ENCODE measurements around the gene FOLR2. TPM values are rescaled to one million over a fixed set of nuclear protein-coding genes. Genes with fewer than 3 reads are reported as not detected.

FOLR2 gene
- total RNA-seq, 1 donor from 2014 or later = 5.8 TPM

Other genes starting within 250 kb of the FOLR2 start
- 2.7 TPM for gene IL18BP, start 217.9 kb upstream of the FOLR2 start, total RNA-seq
- gene NUMA1, start 136.3 kb upstream of the FOLR2 start, total RNA-seq = 129 TPM
- 11.4 TPM for gene LRRC51, start 135.9 kb upstream of the FOLR2 start, total RNA-seq
- 41.0 TPM for gene LAMTOR1, start 113.5 kb upstream of the FOLR2 start, total RNA-seq
- not detected for gene TOMT, start 110.9 kb upstream of the FOLR2 start, total RNA-seq
- gene ANAPC15, start 104.1 kb upstream of the FOLR2 start, total RNA-seq = 11.7 TPM
- gene FOLR3, start 81.1 kb upstream of the FOLR2 start, total RNA-seq = not detected
- not detected for gene FOLR1, start 24.7 kb upstream of the FOLR2 start, total RNA-seq
- 9.4 TPM for gene INPPL1, start 8.0 kb downstream of the FOLR2 start, total RNA-seq
- not detected for gene PHOX2A, start 27.4 kb downstream of the FOLR2 start, total RNA-seq
- gene CLPB, start 217.7 kb downstream of the FOLR2 start, total RNA-seq = 52.3 TPM

Data from occipital lobe (tissue), 1 donor.